IMR-90 (cell line): ENCODE data around the gene DCTD.

ENCODE experiments used
- BHLHE40 ChIP-seq: fragments of 150-350 bp; IDR thresholded peaks from 2 replicates; pipeline ENCODE4 v1.6.1; 2016; ENCODE audit warnings: mild to moderate bottlenecking, low read depth, low read length
- FOS ChIP-seq: fragments of 150-350 bp; IDR thresholded peaks from 2 replicates; pipeline ENCODE4 v1.6.1; 2016; ENCODE audit warnings: low read depth, low read length
- NFE2L2 ChIP-seq: fragments of 150-350 bp; IDR thresholded peaks from 2 replicates; pipeline ENCODE4 v1.6.1; 2016; ENCODE audit warnings: low read depth, mild to moderate bottlenecking, low read length
- POLR2A ChIP-seq: IDR thresholded peaks from 2 replicates; pipeline ENCODE4 v1.6.1; 2012; ENCODE audit warnings: mild to moderate bottlenecking, low read depth, low read length
- RCOR1 ChIP-seq: IDR thresholded peaks from 2 replicates; pipeline ENCODE4 v1.6.1; 2012; ENCODE audit warnings: mild to moderate bottlenecking, low read length, improper control_type of control experiment; ENCODE audit not compliant: insufficient replicate concordance
- RFX5 ChIP-seq: IDR thresholded peaks from 2 replicates; pipeline ENCODE4 v1.8.0; 2012; ENCODE audit warnings: low read depth, mild to moderate bottlenecking, low read length, moderate library complexity
- SMC3 ChIP-seq: fragments of 150-350 bp; IDR thresholded peaks from 2 replicates; pipeline ENCODE4 v1.6.1; 2016; ENCODE audit warnings: low read depth, mild to moderate bottlenecking, antibody characterized with exemption, low read length, moderate library complexity
- TF ChIP-seq, protein P1 (sequence below): conservative IDR thresholded peaks from 2 replicates; pipeline ENCODE4 v1.5.1; 2012; ENCODE audit warnings: mild to moderate bottlenecking, low read depth, low read length, improper control_type of control experiment

DNA sequence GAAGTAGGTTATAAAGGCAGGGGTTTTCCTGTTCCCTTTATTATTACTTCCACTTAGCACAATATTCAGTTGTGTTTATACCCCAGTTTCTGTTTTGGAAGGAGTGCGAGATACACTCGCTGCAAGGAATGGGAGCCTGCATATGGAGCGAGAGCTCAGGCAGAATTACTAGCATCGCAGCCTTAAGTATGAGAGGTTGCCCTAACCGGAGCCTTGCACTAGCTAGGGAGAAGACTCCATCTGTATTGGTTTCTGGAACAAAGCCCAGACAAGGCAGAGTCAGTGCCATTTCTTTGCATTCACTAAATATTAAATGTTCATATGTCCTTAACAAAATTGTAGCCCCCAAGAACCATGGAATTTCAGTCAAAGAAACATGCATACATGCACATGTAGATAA lies 6.2 kb upstream of the DCTD start:
- no peak for TF ChIP-seq NFE2L2
- no peak for TF ChIP-seq POLR2A
- no peak for TF ChIP-seq RFX5
- TF ChIP-seq, protein P1, sequence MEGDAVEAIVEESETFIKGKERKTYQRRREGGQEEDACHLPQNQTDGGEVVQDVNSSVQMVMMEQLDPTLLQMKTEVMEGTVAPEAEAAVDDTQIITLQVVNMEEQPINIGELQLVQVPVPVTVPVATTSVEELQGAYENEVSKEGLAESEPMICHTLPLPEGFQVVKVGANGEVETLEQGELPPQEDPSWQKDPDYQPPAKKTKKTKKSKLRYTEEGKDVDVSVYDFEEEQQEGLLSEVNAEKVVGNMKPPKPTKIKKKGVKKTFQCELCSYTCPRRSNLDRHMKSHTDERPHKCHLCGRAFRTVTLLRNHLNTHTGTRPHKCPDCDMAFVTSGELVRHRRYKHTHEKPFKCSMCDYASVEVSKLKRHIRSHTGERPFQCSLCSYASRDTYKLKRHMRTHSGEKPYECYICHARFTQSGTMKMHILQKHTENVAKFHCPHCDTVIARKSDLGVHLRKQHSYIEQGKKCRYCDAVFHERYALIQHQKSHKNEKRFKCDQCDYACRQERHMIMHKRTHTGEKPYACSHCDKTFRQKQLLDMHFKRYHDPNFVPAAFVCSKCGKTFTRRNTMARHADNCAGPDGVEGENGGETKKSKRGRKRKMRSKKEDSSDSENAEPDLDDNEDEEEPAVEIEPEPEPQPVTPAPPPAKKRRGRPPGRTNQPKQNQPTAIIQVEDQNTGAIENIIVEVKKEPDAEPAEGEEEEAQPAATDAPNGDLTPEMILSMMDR: no peak
- no peak for TF ChIP-seq BHLHE40
- TF ChIP-seq FOS: no peak
- no peak for TF ChIP-seq RCOR1
- no peak for TF ChIP-seq SMC3
